ENCODE measurements around the gene CALB2.
A peak's percentile ranks its signal among the peaks of the same experiment; 100 is the strongest.
"Not testable (repeated sequence)": the region's sequence is repeated elsewhere in the genome, so short reads cannot be mapped to it uniquely, and the experiment has no call there.

CALB2 gene, protein sequence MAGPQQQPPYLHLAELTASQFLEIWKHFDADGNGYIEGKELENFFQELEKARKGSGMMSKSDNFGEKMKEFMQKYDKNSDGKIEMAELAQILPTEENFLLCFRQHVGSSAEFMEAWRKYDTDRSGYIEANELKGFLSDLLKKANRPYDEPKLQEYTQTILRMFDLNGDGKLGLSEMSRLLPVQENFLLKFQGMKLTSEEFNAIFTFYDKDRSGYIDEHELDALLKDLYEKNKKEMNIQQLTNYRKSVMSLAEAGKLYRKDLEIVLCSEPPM

DNA sequence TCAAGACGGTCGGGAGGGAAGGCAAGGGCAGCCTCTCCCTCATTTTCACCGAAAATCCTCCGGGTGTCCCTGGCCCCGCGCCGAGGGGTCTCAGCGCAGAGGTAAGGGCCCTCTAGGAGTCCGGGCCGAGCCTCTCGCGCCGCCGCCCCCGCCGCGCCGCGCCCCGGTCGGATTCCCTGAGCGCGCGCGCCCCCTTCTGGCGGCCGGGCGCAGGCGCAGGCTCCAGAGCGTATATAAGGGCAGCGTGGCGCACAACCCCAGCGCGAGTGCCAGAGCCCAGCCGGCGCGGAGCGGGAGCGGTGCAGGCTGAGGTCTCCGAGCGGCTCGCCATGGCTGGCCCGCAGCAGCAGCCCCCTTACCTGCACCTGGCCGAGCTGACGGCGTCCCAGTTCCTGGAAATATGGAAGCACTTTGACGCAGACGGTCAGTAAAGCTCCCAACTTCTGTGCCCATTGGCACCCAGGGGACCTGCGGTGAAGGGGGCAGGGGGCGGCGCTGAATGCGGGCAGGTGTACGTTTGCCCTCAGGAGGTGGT, at the start of gene CALB2:
Gene CALB2 (plus strand): TSS at position 260 of the 535 bp plus-strand sequence. CDS start 70 bp downstream, at position 330.
- DNase-seq (ENCODE audit: low spot score) = peak; percentile 85

DNA sequence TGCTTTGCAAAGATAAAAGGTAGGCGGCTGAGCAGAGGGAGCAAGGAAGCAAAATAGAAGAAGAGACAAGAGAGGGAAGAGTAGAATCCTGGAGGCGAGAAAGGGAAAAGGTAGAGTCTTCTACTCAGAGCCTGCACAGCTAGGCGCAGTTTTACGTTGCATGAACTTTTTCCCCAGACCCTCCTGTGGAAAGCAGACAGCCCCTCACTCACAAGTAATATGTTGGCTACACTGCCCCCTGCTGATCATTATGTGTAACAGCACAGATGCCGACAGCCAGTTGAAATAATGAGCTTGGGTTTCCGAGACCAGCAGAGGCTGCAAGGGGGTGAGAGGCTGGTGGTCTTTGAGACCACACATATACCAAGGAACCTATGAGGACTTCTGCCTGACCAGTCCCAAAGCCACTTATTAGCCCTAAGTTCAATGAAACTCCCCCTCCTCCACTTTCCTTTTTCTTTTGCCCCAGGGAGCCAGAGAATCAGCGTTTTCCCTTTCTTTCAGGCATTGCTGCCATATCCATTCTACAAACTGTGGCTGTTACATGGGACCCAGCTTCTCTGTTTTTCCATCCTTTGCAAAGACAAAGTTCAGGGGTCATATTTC, 46.9 kb upstream of the CALB2 start:
- peak; percentile 25 for DNase-seq (ENCODE audit: low spot score)

DNA sequence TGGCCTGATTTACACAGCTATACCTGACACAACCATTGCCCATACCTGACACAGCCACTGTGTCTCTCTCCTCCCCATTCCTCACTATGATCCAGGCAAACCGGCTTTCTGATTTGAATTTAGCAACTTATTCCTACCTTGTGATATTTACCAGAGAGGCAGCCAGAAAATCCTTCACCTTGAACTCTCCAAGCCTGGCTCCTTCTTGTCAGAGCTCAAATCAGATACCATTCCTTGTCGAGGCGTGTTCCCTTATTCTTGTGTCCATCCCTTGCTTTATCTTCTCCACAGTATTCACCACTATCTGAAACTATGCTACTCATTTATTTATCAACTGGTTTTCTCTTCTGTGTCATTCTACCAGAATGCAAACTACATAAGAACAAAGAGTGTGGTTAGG, 44.9 kb upstream of the CALB2 start:
- not testable (repeated sequence) for DNase-seq (ENCODE audit: low spot score)

DNA sequence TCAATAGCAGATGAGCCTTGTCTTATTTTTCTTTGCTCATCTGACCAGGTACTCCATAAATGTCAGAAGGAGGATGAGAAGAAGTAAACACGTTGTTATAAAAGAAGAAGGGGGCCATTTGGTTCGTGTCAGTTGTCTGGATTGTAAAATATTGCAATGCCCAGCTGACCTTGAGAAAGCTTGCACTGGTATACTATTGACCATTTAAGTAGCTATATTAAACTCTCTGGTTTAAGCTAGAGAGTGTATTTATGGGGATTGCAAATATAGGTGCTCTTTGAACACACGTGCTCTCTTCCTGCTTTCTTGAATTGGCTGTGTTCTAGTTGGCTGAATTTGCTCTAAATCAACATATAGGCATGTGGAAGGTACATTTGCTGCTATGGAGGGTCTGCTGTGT, 43.3 kb upstream of the CALB2 start:
- no peak for DNase-seq (ENCODE audit: low spot score)

DNA sequence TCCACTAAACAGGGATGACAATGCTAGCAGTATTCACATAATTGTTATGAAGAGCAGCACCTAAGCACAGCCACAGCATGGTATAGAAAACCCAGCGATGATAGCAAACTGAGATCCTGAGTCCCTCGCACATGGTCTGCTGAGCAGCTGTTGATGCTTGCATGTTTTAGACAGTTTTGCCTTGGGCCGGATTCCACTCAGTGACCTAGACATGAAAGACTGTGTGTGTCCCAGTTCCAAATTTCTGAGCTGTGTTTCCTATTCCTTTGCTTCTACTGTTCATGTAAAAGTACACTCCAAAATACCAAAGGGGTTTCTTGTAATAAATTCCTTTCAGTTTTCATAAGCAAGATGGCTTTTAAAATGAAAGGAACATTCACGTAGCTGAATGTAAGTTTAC, 38.5 kb upstream of the CALB2 start:
- no peak for DNase-seq (ENCODE audit: low spot score)

DNA sequence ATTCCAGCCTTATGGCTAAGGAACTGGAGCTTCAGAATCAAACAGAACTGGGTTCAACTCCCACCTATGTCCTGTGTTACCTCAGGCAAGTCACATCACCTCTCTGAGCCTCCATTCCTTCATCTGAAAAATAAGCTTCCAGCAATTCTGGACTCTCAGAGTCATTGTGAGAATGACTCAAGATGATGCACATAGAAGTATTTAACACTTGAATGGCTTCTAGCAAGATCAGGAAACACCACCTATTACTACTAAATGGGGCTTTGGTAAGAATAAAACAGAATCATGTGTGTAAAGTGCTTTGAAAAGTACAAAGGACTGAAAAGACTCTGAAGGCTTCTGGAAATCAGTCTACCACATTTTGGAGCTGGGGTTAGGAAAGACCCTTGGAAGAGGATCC, 30.8 kb upstream of the CALB2 start:
- DNase-seq (ENCODE audit: low spot score) = no peak

DNA sequence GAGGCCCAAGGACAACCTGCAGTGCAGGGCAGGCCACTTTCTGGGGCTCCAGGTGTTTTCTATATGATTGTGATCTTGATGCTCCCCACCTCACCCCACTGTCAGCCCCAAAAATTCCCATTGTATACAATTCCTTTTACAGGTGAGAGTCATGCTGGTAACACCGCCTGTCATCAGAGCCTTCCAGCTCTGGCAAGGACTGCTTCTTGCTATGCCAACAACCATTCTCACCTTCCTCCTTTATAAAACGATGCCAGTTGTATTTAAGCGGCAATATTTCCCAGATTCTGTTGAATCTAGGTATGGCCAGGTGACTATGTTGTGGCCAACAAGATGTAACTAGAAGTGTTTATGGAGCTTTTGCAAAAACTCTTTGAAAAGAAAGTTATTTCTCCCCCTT, 30.4 kb upstream of the CALB2 start:
- no peak for DNase-seq (ENCODE audit: low spot score)

DNA sequence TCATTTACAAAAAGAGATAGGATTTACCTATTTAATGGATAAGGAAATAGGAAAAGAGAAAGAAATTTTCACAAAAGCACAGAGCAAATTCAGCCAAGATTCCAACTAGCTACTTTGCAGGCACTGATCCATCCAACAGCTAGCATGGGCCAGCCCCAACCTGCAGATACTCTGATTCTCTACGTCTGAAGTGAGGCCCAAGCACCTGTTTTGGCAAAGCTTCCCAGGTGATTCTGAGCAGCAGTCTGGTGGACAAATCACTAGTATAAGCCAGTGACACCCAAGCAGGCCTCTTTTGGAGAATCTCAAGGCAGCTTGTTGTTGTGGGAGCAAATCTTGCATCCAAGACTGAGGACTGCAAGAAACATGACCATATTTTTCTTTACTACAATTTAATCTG, 20.9 kb upstream of the CALB2 start:
- DNase-seq (ENCODE audit: low spot score) = no peak

DNA sequence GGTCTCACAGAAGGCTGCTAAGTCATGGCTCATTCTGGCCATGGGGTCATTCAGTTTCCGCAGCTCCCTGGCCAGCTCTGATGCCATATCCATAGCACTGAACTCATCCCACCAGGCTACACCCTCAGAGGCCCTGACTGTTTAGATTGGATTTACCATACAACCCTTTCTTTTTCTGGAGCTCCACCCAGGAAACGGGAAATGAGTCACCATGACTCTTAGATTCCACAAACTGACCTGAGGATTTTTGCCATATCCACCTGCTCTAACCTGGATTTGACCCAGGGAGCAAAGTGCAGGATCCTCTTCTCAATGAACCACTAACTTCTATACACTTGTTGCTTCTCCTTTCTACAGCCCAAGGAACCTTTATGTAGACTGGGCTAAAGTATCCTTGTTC, 20.3 kb upstream of the CALB2 start:
- no peak for DNase-seq (ENCODE audit: low spot score)

DNA sequence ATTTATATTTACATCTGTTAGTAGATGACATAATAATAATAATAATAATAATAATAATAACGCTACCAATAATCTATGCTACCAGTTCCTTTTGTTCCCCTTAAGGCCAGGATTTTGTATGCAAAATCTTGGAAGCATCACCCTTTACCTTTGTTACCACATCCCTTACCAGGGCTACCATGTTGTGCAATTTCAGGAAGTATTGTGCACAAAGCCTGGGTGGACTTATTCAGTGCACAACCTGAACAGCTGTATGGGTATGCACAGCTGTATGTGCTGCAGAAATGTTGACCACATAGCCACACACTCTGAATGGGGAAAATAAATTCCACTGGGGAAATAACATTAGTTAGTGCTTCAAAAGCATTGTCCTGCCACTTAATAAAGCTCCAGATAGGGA, 19.9 kb upstream of the CALB2 start:
- no peak for DNase-seq (ENCODE audit: low spot score)

DNA sequence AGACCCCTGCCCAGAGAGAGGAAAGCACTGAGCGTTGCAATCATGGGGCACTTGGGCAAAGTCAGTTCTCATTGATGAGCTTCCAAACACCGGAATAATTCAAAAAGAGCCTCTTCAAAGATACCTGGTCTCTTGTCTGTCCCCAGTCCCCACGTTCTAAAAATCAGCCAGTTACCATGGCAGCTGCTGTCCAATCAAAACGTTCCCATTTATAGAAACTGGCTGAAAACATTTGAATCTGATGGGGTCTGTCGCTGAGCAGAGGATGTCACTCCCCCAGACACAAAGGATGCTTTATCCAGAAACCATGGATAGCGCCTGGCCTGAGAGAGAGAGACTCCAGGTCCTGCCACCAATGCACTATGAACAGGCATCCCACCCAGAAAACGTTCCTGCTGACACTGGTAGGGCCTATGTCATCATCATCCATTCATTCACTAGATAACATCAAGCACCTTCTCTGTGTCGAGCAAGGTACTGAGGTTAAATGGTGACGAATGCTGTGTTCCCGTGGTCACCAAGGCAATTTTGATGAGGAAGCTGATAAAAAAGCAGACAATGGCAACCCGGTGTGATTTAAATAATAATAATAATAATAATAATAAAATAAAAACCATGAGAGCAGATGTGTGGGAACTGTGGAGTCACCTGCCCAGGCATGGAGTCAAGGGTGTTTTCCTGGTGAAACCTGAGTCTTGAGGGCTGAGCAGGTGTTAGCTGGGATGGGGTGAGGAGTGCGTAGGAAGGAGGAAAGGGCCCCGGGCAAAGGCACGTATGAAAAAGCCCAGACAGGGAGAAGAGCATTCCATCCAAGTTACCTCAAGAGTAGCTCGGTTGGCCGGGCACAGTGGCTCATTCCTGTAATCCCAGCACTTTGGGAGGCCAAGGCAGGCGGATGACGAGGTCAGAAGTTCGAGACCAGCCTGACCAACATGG, 19.0 kb upstream of the CALB2 start:
- DNase-seq (ENCODE audit: low spot score) = no peak

DNA sequence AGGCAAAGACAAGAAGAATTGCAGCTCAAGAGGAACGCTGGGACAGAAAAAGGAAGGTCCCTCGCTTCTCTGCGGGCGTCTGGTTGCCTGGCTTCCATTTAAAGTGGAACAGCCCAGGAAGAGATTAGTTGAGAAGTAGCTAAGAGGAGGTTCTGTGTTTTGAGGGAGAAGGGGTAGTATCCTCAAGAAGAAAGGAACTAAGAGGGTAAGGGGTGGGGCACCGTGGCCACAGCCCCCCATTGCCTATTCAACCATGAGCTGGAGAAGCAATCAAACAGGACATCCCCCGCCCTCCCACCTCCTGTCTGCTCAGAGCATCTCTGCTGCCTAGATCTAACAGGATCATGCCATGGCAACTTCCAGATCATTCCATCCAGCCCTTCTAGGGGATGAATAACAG, 18.1 kb upstream of the CALB2 start:
- no peak for DNase-seq (ENCODE audit: low spot score)

DNA sequence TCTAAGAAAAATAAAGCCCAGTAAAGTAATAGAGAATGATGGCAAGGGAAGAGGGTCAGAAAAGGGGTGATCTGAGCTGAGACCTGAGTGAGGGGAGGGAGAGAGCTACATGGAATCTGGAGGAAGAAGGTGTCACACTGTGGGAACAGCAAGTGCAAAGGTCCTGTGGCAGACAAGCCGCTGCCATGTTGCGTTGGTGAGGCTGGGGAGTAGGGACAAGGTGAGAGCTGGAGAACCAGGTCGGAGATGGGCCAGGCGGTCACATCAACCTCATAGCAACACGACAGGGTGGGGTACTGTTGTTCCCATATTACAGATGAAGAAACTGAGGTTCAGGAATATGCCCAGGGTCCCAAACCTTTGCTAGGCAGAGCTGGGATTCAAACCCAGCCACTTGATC, 16.6 kb upstream of the CALB2 start:
- DNase-seq (ENCODE audit: low spot score) = no peak

DNA sequence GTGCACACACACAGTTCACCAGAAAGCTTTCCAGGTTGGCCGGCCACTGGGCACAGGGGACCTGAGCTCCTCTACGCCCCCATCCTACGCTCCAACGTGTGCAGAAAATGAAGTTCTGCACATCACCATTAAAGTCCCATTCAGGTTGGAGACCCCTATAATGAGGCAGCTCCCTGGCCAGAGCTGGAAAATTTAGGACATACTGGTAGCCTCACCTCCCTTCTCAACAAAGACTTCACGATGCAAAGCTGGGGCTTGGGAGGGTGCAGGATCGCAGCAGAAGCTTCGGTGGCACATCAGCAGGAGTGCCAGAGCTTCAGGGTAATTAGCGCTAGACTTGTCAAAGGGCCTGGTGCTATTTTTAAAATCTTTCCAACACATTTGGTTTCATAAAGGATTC, 15.4 kb upstream of the CALB2 start:
- no peak for DNase-seq (ENCODE audit: low spot score)

DNA sequence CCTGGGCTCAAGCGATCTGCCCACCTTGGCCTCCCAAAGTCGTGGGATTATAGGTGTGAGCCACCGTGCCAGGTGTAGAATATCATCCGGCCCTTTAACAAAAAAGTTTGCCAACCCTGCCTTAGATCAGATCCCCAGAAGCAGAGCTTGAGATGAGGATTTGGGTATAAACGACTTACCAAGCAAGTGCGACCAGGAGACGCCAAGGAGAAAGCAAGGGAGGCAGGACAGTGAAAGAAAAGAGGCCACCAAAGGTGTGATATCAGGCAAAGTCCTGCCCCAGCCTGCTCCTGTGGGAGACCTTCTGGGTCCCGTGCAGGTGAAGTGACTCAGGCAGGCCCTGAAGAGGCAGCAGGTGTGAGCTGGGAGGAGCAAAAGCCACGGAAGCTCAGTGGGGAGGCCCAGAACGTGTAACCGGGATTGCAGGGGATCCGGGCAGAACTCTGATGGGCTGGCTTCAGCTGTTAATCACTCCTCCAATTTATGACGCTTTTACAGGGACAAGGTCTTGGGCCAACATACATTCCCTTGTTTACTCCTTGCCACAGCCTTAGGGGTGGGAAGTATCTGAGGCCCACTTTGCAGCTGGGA, 14.1 kb upstream of the CALB2 start:
- DNase-seq (ENCODE audit: low spot score) = no peak

DNA sequence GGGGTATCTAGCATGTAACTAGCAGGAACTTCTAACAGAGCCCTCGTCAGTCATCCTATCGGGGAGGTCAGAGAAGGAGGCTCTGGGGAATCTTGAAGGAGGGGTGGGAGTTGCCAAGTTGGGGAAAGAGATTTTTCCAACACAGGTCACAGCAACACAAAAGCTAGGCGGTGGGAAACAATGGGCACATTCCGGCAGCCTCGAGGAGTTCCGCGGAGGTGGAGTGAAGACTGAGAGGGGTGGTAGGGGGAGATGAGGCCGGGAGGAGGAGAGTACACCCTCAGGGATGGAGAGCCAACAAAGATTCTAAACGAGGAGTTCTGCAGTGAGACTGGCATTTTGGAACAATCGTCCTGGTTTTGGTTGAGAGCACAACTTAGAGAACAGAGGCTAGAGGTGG, 13.5 kb upstream of the CALB2 start:
- no peak for DNase-seq (ENCODE audit: low spot score)

DNA sequence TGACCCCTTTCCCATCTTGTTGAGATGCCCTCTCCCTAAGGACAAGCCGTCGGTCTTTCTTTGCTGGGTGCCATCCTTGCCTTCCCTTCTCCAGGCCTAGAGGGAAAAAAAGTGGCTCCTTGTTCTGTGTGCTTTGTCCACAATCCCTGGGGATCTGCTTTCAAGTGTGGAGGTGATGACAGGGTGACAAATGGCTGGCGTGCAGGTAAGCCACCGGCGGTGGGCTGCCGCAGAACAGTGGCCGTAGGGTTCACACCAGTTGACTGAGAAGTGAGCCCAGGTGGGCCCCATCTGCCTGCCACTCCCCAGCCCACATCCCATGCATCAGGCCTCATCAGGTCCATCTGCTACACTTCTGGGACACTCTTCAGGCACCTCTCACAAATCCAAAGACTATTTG, 11.4 kb upstream of the CALB2 start:
- no peak for DNase-seq (ENCODE audit: low spot score)

DNA sequence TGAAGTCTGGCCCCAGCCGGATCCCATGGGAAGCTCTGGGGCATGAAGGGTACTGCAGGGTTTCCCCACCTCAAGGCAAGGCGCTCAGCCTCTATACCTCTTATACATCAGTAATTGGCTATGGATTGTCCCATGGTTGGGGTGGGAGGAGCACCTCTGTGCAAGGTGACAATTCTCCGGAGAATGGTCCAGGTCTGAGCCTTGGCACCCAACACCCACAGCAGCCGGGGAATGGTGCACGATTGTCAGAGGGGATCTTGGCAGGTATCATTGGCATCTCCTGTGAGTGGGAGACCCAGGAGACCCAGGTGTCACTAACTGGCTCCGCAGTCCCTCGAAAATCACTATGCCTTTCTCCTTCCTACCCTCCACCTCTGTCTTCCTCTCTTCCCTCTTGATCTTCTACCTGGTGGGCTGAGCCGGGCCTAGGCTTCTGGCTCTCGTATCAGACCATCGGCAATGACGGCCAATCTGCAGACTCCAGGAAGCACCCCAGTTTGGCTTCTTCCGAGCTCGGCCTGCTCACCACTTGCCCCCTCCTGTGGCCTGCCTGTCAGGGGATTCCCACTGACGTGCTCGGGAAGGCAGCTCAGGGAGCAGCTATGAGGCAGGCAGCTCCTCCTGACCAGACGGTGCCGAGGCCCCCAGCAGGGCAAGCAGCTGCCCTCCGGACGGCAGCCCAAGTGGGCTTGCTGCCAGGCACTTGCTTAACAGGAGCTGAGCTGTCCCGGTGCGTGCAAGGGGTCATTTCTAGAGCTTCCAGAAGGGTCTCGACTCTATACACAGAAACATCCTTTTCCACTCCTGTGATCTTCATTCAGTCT, 10.0 kb upstream of the CALB2 start:
- no peak for DNase-seq (ENCODE audit: low spot score)

DNA sequence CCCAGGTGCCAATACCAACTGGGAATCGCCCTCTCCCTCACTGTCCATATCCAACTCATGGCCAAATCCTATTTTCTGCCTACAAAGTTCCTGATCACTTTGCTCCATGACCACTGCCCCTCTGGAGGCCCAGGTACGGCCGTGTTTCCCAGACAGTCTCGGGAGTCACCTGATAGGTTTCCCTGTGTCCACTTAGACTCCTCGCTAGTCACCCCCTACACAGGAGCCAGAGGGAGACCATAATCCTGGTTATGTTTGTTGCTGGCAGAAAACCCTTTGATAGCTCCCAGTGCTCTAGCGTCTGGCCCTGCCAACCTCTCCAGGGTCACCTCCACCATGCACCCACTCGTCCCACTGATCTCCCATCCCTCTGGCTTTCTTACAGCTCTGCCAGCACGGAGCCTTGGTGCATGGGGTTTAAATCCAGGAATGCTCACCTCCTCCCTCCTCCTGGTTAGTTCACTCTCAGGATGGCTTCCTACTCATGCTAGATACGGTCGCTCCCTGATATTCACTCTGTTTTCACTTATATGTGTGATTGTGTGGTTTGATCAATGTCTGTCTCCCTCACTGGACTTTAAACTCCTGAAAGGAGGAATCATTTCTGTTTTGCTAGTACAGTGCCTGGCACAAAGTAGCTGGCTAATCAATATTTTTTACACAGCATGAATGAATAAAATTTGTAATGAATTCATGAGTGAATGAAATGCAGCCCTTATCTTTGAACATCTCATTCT, 7.5 kb upstream of the CALB2 start:
- no peak for DNase-seq (ENCODE audit: low spot score)

DNA sequence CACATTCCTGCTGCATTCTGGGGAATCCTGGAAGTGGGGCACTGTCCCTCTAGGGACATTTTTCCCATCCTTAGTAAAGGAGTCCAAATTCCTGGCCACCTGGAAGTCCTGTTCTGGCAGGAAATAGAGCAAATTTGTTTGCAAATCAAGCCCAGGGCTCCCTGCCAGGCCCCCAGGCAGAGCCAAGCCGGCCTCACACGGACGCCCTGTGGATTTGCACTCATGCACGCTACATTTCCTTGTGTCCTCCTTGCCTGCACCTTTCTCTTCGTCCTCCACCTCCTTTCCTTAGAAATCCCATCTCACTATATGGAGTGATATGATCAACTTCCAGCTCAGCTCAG, 7.0 kb upstream of the CALB2 start:
- no peak for DNase-seq (ENCODE audit: low spot score)

DNA sequence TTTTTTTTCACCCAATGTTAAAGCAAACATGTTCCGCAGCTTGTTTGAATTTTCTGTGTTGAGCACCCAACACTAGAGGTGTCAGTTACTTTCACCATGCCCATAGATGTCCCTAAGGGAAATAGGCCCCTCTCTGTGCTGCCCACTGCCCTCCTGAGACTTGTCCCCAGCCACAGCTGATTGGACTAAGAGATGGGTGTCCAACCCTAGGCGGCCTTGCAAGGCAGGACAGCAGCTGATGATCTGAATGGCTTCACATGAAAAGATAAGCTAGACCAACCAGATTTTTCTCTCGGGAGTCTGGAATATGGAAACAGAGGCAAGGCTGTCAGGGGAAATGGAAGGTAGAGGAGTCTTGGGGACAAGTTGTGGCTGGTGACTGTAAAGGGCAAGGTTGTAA, 6.1 kb upstream of the CALB2 start:
- no peak for DNase-seq (ENCODE audit: low spot score)

All from AG08395 (cell line).